A549 (cell line): ENCODE measurements around the gene LPAR5.

Source experiments
- KDM1A ChIP-seq: fragments of 200-600 bp; sonication (generic); IDR thresholded peaks from 2 replicates; pipeline ENCODE4 v1.6.1; 2016; ENCODE audit warnings: low read depth, mild to moderate bottlenecking
- MYC ChIP-seq: IDR thresholded peaks from 2 replicates; pipeline ENCODE4 v1.6.1; 2012; ENCODE audit warnings: mild to moderate bottlenecking, inconsistent platforms, low read length, improper control_type of control experiment, borderline replicate concordance
- POLR2A ChIP-seq: IDR thresholded peaks from 2 replicates; pipeline ENCODE4 v1.6.1; 2012; ENCODE audit warnings: mild to moderate bottlenecking, low read length
- REST ChIP-seq: fragments of 200-600 bp; sonication (generic); IDR thresholded peaks from 2 replicates; pipeline ENCODE4 v1.6.1; 2016; ENCODE audit warnings: antibody characterized with exemption, mild to moderate bottlenecking, moderate library complexity

GRCh38 chr12:6569786-6570185, 66.0 kb downstream of the LPAR5 start:
- TF ChIP-seq KDM1A, result no peak
- no peak for TF ChIP-seq MYC
- no peak for TF ChIP-seq POLR2A
- TF ChIP-seq REST, result no peak
